Left lobe of liver (tissue), 2 donors: ENCODE results near the gene EEF1AKMT4. TPM values are rescaled to one million over a fixed set of nuclear protein-coding genes. Genes with fewer than 3 reads are reported as not detected.

ENCODE experiments used
- ATAC-seq: fragments of 200-7000 bp; cut with Tn5 transposase; one replicate; pipeline ENCODE4 v1.9.1; 2020; ENCODE audit warnings: mild to moderate bottlenecking, moderate library complexity
- DNase-seq: peaks from one replicate; pipeline ENCODE4 v3.0.0-alpha.2; 2020; ENCODE audit warnings: low spot score
- total RNA-seq: library from RNA; stranded (reverse); gene quantifications from one replicate; pipeline ENCODE4 v1.2.1, GENCODE V29; 2021
- donor health status: DM: no; HTN: no; CAD: no; lungs with moderate emphysema.
- donor health status: DM: no; HTN: yes; CAD: no.

The EEF1AKMT4 gene
- total RNA-seq, 1 donor from 2014 or later, result 7.0 TPM

- no peak for ATAC-seq
- no peak for DNase-seq
These were observed 14.0 kb upstream of the EEF1AKMT4 start for GRCh38 chr3:184235381-184236032.

GRCh38 chr3:184236033-184236410 lies 13.4 kb upstream of the EEF1AKMT4 start:
- DNase-seq, result no peak

GRCh38 chr3:184236636-184237035 lies 12.8 kb upstream of the EEF1AKMT4 start:
- no peak for DNase-seq

More at GRCh38 chr3:184236033-184236410, 13.4 kb upstream of the EEF1AKMT4 start:
- ATAC-seq, result no peak

GRCh38 chr3:184237211-184237610 lies 12.3 kb upstream of the EEF1AKMT4 start:
- no peak for DNase-seq

More at GRCh38 chr3:184236636-184237035, 12.8 kb upstream of the EEF1AKMT4 start:
- ATAC-seq, result no peak

DNA sequence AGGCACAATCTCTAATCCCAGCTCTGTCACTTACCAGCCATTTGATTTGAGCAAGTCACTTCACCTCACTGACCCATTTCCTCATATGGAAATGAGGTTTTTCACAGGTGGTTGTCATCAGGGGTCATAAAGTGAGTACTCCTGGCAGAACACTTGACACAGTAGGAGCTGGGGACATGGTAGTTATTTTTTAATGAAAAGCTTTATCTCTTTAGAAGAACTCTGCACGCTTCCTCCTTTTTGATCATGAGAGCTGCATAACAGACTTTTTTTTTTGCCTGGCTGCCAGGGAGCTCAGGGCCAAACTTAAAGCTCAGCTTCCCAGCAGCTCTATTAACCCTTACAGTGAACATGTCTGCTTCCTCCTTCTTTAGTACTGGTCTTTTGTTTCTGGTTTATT lies 11.7 kb upstream of the EEF1AKMT4 start:
- ATAC-seq (no peak), DNase-seq (no peak)

More at GRCh38 chr3:184237211-184237610, 12.3 kb upstream of the EEF1AKMT4 start:
- no peak for ATAC-seq

DNA sequence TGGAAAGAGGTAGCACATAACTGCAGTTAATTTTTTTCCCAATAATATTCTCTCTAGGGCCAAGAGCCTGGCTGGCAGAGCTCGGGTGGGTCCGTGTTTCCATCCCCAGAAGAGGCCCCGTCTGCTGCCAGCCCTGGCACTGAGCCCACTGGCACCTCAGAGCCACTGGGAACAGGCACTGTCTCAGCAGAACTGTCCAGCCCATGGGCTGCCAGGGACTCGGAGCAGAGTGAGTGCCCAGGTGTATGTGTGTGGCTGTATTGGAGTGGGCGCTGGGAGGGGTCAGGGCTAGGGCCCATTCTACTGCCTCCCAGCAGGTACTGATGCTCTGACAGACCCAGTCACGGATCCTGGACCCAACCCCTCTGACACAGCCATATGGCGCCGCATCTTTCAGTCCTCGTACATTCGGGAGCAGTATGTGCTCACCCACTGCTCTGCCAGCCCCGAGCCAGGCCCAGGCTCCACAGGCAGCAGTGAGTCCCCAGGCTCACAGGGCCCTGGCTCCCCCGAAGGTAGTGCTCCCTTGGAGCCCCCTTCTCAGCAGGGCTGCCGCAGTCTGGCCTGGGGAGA lies 11.1 kb upstream of the EEF1AKMT4 start:
- no peak for ATAC-seq
- no peak for DNase-seq

DNA sequence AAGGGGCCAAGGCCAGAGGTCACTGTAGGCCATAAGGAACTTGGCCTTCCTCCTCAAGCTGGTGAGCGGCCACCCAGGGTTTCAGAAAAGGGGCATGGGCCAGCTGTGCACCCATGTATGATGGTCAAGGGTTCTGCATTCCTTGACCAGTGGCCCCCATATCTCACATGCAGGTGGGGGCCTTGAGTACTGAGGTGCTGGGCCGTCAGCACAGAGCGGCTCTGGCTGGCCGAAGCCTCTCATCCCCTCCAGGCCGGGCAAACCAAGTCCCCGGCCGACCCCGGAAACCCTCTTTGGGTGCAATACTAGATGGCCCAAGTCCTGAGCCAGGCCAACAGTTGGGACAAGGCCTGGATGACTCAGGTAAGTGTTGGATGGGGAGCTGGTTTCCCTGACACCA lies 10.3 kb upstream of the EEF1AKMT4 start:
- ATAC-seq (no peak), DNase-seq (no peak)

GRCh38 chr3:184239708-184240107 lies 9.8 kb upstream of the EEF1AKMT4 start:
- no peak for DNase-seq
- ATAC-seq, result no peak

GRCh38 chr3:184240384-184241140 lies 8.9 kb upstream of the EEF1AKMT4 start:
- ATAC-seq (no peak), DNase-seq (no peak)

- ATAC-seq (no peak), DNase-seq (no peak)
These were observed 8.4 kb upstream of the EEF1AKMT4 start for GRCh38 chr3:184241141-184241446.

- DNase-seq (peak; percentile 84), ATAC-seq (peak; percentile 93)
These were observed 7.8 kb upstream of the EEF1AKMT4 start for GRCh38 chr3:184241447-184242296.

- peak; percentile 36 for ATAC-seq
- DNase-seq, result no peak
These were observed 7.2 kb upstream of the EEF1AKMT4 start for GRCh38 chr3:184242297-184242685.

- peak; percentile 87 for DNase-seq
- peak; percentile 83 for ATAC-seq
These were observed 739 bp upstream of the EEF1AKMT4 start, which contains the start of gene ALG3 for GRCh38 chr3:184248454-184249411. Gene ALG3 (minus strand): TSS chr3:184248962. CDS start chr3:184248940, 22 bp downstream.

GRCh38 chr3:184250167-184250828 lies 826 bp downstream of the EEF1AKMT4 start:
- DNase-seq, result peak; percentile 88
- peak; percentile 78 for ATAC-seq

GRCh38 chr3:184255291-184256039 lies 6.0 kb downstream of the EEF1AKMT4 start:
- DNase-seq (no peak), ATAC-seq (no peak)

GRCh38 chr3:184257083-184257915 lies 7.8 kb downstream of the EEF1AKMT4 start:
- DNase-seq (no peak), ATAC-seq (no peak)

DNA sequence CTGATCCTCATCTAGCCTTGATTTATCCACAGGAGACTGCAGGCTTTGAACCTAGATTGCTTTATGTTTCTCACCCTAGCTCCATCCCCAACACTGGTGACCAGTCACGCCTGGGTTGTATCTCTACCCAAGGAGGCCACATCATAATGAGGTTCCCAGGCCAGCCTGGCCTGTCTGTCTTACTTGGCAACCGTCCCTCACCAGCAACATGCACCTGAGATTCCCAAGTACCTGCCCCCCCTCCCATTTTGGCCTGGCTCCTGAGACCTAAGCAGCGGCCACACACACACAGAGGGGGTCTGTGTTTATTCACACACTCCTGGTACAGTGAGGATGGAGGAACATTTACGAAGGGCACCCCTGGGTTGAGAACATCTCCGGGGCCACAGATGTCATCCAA lies 9.5 kb downstream of the EEF1AKMT4 start:
- no peak for ATAC-seq

DNA sequence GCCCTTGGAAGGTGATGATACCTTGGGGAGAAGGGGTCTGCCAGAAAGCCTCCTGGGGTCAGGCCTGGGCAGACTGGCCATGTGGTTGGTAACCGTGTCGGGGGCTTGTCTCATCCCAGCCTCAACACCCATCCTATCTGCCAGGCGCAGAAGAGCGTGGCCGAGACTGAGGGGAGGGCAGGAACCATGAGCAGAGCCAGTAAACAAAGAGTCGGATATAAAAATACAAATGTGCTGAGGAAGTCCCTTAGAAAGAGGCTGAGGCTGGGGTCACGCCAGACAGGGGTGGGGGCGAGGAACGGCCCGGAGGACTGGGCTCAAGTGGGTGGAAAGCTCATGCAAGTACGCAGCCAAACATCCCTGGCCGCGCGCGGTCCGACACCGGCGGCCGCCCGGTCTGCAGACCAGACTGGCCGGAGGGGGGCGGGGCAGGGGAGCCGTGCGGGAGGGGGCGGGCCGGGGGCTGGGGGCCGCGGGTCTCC lies 10.0 kb downstream of the EEF1AKMT4 start:
- DNase-seq (no peak), ATAC-seq (peak; percentile 3)

More for the DNA sequence above, 9.5 kb downstream of the EEF1AKMT4 start:
- no peak for DNase-seq
